GM21381 (cell line): ENCODE data around the gene PLTP.

Experiments used
- ATAC-seq: cut with Tn5 transposase; IDR thresholded peaks from one replicate; pipeline ENCODE4 v1.9.1; 2021; ENCODE audit warnings: mild to moderate bottlenecking, moderate library complexity; ENCODE audit not compliant: unreplicated experiment

PLTP gene

GRCh38 chr20:45921337-45922189 lies 9.6 kb upstream of the PLTP start:
- no peak for ATAC-seq

DNA sequence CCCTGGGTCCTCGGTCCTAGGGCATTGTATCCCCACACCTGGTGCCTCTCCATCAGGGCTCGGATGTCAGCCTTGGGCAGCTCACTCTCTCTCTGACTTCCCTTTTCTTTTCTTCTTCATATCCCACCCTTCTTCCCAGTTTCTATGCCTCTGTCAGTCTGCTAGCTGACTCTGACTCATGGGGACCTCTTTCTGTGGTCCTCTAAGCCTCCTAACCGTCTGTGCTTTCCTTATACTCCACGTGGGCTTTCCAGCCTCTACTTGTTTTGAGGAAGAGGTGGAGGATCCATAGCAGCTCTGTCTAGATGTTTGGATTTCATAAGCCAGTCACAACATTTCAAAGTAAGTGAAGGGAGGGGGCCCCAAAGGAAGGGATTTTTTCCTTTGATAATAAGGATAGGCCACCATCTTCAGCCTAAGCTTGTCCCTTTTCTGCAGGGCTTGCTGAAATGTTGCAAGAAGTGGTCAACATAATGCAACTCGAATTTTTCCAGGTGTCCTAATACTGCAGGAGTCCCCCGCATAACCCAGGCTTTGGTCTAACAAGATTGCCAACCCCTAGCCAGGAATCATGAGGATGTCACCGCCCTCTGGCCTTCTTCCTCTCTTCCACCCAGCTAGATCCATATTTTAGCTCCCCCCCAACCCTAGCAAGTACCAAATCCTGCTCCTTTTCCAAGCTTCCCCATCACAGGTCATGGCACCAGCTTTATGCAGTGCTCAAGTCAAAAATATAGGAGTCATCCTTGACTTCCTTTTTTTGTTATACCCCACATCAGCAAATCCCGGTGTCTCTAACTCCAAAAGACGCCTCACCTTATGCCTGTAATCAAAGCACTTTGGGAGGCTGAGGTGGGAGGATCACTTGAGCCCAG lies 8.7 kb upstream of the PLTP start:
- ATAC-seq = no peak

- no peak for ATAC-seq
Measured at GRCh38 chr20:45919542-45920399, 7.8 kb upstream of the PLTP start.

- ATAC-seq = no peak
Measured at GRCh38 chr20:45918779-45919537, 7.0 kb upstream of the PLTP start.

DNA sequence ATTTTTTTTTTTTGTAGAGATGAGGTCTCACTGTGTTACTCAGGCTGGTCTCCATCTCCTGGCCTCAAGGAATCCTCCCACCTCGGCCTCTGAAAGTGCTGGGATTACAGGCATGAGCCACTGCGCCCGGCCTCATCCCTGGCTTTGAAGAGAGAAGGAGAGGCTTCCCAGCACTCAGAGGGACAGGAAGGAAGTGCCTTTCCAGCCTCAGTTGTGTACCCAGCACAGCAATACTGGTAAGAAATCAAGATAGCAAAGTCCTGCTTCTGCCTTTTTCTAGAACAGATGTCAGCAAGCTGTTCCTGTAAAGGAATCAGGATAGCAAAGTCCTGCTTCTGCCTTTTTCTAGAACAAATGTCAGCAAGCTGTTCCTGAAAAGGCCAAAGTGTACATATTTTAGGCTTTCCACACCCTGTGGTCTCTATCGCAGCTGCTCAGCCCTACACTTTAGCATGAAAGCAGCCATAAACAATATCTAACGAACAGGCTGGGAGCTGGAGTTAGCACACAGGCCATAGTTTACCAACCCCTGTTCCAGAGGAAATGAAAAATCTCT lies 6.3 kb upstream of the PLTP start:
- ATAC-seq = no peak

DNA sequence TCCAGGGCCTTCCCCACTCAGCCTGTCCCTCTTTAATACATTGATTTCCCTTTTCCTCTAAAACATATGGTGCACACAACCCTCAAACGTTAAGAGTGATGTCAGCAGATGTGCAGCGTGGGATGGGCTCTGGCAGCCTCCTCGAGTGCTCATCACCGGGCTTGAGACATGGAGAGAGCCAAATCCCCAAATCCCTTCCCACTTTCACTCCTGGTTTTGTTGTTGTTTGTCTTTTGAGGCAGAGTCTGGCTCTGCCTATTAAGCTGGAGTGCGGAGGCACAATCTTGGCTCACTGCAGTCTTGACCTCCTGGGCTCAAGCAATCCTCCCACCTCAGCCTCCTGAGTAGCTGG lies 5.8 kb upstream of the PLTP start:
- no peak for ATAC-seq

DNA sequence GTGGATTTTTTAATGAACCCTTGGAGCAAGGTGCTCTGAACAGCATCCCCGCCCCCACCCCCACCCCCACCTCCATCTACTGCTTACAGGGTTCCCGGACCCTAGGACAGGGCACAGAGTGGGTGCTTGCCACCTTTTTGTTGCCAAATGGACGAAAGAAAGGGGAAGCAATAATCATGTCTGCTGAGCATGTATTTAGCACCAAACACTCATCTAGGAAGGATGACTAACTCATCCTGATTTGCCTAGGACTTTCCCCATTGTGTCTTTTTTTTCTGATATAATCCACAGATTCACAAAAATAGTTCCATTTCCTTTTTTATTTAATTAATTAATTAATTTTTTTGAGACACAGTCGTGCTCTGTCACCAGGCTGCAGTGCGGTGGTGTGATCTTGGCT lies 1.2 kb upstream of the PLTP start:
- ATAC-seq = no peak

- no peak for ATAC-seq
Measured at GRCh38 chr20:45912344-45912682, 358 bp upstream of the PLTP start.

GRCh38 chr20:45910670-45911485 lies 1.1 kb downstream of the PLTP start:
- ATAC-seq = peak; percentile 88

DNA sequence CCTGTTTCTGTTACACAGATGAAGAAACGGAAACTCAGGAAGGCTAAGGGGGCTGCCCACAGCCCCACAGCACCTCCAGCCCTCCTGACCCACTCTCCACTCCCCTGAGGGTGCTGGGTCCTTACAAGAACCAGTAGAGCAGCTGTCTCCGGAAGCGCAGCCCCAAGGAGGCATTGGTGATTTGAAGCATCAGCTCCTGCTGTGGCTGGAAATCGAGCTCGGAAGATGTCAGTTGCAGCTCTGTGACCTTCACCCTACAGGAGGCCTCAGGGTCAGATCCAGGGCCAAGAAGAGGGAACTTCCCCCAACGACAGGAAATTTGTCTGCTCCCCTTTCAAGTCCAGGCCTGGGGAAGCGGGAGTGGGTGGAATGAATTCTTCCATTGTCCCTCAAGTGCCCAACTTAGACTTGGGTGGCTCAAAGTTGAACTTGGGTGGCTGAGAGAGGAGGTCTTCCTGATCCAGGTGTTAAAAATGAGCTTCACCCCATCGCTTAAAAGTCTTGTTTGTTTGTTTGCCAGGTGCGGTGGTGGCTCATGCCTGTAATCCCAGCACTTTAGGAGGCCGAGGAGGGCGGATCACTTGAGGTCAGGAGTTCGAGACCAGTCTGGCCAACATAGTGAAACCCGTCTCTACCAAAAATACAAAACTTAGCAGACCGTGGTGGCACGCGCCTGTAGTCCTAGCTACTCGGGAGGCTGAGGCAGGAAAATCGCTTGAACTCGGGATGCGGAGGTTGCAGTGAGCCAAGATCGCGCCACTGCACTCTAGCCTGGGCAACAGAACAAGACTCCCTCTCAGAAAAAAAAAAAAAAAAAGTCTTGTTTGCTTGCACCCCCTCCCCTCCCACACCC lies 1.9 kb downstream of the PLTP start:
- ATAC-seq = no peak

DNA sequence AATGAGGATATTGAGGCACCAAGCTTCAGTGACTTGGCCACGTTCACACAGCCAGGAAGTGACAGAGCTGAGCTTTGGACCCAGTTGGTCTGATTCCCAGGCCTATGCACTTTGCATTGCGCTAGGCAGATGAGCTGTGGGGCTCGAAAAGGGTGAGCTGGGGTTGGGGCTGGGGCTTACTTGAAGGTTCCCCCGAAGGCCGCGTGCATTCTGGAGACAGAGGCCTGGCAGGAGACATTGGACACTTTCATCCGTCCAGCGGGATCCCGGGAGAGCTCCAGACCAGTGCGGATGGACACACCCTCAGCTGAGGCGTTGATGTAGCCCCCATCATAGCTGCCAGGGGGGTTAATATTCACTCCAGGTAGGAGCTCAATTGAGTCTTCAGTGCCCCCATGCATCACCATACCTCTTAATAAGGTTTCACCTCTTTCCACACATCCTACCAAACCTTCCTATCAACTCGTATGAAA lies 2.6 kb downstream of the PLTP start:
- no peak for ATAC-seq

- no peak for ATAC-seq
Measured at GRCh38 chr20:45908084-45908483, 3.9 kb downstream of the PLTP start.

GRCh38 chr20:45907219-45907948 lies 4.6 kb downstream of the PLTP start:
- ATAC-seq = no peak

DNA sequence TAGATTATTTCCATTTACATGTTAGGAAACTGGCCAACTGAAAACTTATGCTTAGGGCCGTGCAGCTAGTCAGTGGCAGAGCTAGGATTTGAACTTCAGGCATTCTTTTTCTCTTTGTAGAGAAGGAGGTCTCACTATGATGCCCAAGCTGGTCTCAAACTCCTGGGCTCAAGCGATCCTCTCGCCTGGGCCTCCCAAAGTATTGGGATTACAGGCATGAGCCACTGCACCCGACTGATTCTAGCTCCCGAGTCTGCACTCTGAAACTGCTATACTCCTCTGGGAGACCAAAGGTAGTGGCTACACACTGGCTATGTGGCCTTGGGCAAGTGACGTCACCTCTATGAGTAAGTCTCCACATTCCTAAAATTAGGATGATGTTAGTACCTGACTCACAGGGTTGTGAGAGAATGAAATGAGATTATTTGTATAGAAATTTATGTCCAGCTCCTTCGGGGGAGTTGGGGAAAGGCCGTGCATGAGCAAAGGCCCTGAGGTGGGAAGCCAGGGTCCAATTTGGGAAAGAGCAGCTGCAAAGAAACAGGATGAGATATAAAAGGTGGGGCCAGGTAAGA lies 6.4 kb downstream of the PLTP start:
- no peak for ATAC-seq

GRCh38 chr20:45904583-45905504 lies 7.1 kb downstream of the PLTP start:
- no peak for ATAC-seq

DNA sequence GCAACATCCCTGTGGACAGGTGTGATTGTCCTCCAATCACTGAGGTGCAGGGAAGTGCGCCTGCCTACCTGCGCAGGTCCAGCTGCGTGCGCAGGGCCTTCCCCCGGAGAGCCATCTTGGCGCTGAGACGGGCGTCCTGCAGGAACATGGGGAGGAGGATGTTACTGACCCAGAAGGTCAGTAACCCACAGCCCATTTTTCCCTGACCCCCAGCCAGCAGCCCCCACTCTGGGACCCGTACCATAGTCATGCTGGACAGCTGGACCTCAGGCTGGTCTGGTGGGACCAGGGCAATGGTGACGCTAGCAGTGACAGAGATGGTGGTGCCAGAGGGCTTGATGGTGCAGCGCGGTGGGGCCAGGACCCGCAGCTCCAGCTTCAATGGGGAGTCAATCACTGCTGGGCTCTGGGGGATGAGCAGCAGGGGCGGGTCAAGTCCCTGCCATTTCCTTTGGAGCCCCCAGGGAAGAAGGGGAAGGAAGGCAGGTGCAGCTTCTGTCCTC lies 9.7 kb downstream of the PLTP start:
- ATAC-seq = no peak
